DND-41 (cell line): ENCODE results near the gene CCDC179.

Source experiments
- CTCF ChIP-seq: IDR thresholded peaks from 2 replicates; pipeline ENCODE4 v1.5.1; 2012; ENCODE audit warnings: borderline replicate concordance, low read length, moderate library complexity, mild to moderate bottlenecking; ENCODE audit not compliant: poor library complexity, severe bottlenecking; ENCODE audit errors: extremely low read depth
- EZH2 ChIP-seq: IDR thresholded peaks from 3 replicates; pipeline ENCODE4 v1.6.1; 2012; ENCODE audit warnings: borderline replicate concordance, low read depth, mild to moderate bottlenecking, moderate library complexity, low read length, inconsistent platforms; ENCODE audit not compliant: severe bottlenecking

DNA sequence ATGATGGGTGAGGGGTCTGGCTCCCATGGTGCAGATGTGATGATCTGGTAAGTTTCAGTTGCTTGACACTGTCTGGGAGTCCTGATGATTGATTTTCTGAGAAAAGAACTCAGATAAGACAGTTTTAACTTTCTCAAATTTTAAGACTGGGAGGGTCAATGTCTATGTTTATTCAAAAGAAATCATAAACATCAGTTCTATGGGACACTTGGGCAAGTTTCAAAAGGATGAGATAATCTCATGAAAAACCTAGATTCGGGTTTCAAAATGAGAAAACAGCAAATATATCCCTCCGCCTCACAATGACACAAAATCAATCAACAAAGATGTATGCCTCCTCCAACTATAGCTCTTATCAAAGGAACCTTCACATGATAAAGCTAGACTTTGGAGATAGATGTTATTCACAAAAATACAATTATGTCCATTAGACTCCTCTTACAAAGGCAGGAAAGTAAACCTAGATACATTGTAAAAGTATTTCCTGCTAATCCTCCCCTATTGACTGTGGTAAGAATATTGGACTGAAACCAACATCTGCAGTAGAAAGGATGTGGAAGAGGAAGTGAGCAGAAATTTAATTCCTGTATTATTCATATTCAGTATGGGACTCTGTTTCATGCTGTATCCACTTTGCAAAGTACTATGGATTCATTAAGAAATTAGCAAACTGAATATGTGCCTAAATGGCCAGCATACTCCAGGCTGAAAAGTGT, 52.3 kb downstream of the CCDC179 start:
- no peak for TF ChIP-seq CTCF
- TF ChIP-seq EZH2, result no peak
